T-helper 2 cell treated with Interferon-gamma antibody and Interleukin-4, amounts not matched to agents 100 ng/mL and 5 ng/mL, for 36 hours (primary cell): ENCODE measurements around the gene APOBEC3A. TPM values are rescaled to one million over a fixed set of nuclear protein-coding genes. Genes with fewer than 3 reads are reported as not detected.
"Not testable (repeated sequence)": the region's sequence is repeated elsewhere in the genome, so short reads cannot be mapped to it uniquely, and the experiment has no call there.

Source experiments
- intact Hi-C: fragments of 100-400 bp; cut with micrococcal nuclease; formaldehyde crosslinking; loops from one replicate; pipeline ENCODE4 v1.15.1; 2023
- total RNA-seq: library from RNA; stranded (reverse); gene quantifications from 2 replicates; pipeline ENCODE4 v1.2.3, GENCODE V29; 2022

APOBEC3A gene
- total RNA-seq, 1 donor from 2014 or later: not detected

DNA sequence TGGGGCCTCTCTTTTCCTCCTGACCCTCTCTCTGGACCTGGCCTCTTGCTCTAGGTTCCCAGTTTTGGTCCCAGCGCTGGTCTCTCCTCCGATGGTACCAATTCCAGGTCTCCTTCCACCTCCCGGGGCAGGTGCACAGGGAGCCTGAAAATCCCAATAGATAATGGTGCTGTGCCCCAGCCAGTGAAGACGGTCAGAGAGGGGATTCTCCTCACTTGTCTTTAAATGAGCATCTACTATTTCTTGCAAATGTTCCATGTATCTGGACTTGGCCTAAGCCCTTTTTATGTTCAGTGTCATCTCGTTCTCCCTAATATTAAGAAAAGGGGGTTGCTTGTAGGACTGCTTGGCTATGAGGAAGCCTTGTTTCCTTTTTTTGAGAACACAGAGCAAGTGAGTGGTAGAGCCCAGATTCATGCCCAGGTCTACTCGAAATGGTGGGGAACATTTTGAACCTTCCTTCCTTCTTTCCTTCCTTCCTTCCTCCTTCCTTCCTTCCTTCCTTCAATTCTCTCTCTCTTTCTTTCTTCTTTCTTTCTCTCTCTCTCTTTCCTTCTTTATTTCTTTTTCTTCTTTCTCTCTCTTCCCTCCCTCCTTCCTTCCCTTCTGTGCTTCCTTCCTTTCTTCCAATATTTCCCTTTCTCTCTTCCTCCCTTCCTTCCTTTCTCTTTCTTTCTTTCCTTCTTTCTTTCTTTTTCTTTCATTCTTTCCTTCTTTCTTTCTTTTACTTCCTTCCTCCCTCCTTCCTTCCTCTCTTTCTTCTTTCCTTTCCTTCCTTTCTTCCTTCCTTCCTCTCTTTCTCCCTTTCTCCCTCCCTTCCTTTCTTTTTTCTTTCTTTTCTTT, 620 bp downstream of the APOBEC3A start:
- intact Hi-C loops: no loop called here

DNA sequence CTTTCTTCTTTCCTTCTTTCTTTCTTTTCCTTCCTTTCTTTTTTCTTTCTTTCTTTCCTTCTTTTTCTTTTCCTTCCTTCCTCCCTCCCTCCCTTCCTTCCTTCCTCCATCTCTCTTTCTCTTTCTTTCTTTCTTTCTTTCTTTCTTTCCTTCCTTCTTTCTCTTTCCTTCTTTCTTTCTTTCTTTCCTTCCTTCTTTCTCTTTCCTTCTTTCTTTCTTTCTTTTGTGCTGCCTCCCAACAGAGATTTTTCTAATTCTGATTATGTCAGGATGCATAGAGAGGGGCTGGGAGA, 1.2 kb downstream of the APOBEC3A start:
- intact Hi-C loops: not testable (repeated sequence)

DNA sequence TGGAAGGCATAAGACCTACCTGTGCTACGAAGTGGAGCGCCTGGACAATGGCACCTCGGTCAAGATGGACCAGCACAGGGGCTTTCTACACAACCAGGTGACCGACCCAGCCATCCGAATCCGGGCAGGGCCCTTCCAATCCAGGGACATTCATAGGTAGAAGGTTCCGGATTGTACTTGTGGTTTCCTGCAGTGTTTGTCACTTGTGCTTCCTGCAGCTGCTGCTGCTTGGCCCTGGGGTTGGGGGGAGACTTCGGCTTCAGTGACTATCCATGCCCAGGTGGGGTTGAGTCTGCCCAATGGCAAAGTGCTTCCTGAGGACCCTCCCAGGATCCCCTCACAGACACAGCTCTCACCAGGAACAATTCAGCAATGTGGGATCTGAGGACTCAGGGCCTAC, 2.2 kb downstream of the APOBEC3A start:
- intact Hi-C loops: no loop called here

DNA sequence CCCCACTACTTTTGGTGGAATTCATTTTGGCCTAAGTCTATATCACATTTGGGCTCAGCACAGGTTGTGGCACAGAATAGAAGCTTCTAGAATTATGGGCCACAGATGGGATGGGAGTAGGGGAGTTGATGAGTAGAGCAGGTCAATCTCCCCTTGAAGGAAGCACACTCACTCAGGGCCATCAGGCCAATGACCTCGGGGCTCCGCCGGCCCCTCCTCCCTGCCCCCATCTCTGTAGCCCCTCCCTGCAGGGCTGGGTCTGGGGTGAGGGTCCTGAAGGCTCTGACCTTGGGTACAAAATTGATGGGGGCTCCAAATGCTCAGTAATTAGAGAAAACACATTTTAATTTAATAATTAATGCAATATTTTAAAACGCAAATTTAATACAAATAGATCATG, 3.3 kb downstream of the APOBEC3A start:
- intact Hi-C loops: not testable (repeated sequence)

DNA sequence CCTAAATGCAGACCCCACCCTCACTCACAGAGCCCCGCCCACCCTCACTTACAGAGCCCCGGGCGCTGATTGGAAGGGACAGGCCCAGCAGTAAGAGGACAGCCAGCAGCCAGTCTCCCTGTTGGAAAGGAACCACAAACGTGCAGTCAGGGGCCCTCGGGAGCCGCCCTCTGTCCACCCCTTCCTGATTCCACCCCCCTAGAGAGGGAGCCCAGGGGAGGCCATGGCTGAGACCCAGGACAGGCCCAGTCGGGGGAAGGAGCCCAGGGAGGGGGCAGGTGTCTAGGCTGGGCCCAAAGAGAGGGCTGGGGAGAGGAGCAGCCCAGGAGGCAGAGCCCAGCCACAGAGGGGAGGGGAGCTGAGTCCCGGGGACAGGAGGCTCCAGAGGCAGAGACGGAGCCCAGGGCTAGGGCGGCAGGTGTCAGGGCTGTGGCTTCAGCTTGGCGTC, 5.9 kb downstream of the APOBEC3A start:
- intact Hi-C loops: not testable (repeated sequence)

GRCh38 chr22:38963872-38964271, 6.5 kb downstream of the APOBEC3A start:
- intact Hi-C loops: no loop called here

DNA sequence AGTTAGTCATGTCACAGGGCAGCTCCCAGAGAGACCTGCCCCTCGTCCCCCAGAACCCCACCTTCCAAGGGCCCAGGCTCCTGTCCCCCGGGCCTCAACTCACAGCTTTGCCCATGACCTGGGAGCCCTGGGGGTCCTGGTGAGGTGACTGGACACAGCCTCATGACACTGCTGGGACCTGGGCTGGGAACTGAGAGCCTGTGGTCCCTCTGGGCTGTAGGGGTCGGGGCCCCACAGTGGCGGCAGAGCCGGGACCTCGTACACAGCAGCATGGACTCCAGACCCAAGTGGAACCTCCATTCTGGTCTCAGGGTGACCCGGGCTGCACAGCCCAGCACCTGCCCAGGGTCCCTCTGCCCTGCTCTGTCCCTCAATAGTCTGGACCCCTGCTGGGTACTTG, 6.9 kb downstream of the APOBEC3A start:
- intact Hi-C loops: no loop called here

DNA sequence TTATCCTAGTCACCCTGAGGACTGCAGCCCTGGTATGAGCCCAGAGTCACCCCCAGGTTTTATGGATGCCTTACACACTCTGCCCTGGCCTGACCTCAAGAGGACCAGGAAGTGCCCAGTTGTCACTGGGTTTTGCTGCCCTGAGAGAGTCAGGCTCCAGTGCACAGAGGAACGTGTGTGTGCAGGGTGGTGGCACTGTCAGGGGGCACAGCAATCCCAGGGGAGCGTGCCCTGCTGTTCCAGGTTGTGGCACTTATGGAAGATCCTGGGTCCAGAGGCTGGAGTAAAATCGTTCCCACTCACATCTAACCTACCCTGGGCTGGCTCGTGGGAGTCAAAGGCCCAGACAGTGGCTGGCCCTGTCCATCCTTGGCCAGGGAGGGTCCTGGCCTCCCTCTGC, 7.6 kb downstream of the APOBEC3A start:
- intact Hi-C loops: no loop called here

DNA sequence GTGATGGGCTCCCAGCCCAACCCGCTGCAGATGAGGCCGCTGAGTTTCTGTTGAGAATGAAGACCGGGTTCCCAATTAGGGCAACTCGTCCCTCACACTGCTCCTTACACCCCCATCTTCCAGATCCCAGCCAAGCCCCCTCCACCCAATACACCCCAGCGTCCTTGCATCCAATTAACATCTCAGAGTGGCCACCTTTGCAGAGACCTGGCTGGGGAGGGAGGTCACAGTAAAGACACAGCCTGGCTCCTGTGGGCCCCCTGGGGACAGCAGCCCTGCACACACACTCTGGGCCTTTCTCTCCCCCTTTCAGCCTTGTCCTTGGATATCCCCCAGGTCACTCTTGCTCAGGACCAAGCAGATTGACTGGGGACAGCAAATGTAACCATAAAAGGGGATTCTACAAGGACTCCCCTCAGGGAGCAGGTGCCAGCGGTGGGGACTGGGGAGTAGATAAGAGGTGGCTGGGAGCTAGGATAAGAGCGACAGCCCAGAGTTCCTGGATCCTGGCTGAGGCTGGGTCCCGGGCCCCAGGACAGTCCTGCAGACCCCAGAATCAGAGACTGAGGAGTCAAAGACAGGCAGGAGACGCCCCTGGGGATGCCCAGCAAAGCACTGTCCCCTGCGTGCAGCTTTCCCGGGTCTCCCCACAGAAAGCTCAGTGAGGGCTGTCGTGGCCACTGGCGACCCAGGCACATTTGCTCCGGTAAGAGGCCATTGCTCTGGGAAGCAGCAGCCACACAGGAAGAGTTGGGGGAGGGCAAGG, 8.4 kb downstream of the APOBEC3A start:
- intact Hi-C loops: no loop called here

GRCh38 chr22:38966380-38966702, 8.9 kb downstream of the APOBEC3A start:
- intact Hi-C loops: no loop called here

- intact Hi-C loops: no loop called here
Measured at GRCh38 chr22:38966942-38967341, 9.5 kb downstream of the APOBEC3A start.

DNA sequence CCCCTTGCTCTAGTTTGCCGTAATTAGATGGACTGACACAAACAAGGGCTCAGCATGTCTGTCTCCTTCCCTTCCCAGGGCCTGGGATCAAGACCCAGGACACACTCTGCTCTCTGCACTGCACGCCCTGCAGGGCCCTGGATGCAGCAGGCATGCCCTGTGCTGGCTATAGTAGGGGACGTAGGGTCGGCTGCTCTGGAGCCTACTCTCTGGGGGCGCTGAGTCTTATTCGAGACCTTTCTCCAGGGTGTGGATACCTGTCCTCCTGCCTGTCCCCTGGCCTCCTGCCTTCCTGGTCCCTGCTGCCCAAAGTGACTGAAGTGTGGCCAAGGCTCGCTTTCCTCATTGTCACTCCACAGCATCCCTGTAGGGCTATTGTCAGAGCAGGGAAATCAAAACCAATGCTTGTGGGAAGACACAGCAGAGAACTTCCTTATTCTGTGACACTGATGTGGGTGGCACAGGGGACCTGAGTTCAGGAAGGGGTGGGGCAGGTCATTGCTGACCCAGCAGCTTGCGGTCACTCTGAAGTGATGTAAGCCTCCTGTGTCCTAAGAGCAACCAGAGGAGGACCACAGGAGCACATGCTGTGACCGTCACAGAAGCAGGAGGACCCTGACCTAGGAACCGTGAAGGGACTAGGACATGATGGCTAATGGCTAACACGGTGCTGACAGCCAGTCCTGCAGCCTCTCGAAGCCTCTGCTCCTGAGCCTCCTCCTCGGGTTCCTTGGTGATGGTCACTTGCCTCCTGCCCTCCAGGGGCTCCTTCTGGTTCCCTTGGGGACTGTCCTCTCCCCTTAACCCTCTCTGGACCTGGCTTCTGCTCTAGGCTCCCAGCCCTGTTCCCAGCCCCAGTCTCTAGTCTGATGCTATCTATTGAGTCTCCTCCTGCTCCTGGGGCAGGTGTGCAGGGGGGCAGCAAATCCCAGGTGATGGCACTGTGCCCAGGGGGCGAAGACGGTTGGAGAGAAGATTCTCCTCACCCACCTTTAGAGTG, 10.3 kb downstream of the APOBEC3A start:
- intact Hi-C loops: no loop called here

- intact Hi-C loops: no loop called here
Measured at GRCh38 chr22:38968801-38969200, 11.4 kb downstream of the APOBEC3A start.

DNA sequence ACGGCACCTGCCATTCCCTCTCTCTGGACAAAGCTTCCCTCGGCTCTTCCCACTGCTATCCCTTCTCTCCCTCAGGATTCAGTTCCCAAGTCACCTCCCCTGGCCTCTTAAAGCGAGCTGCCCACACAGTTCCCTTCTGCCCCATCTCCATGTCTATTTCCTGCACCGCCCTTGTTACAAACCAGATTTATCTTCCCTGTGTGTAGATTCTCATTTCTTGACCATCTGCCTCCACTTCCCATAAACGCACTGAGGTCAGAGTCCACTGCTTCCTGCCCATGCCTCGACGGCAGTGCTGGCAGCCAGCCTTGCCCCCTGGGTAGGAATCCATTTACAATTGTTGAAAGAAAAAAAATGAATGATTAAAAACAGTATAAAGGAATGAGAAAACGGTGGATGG, 13.1 kb downstream of the APOBEC3A start:
- intact Hi-C loops: no loop called here

DNA sequence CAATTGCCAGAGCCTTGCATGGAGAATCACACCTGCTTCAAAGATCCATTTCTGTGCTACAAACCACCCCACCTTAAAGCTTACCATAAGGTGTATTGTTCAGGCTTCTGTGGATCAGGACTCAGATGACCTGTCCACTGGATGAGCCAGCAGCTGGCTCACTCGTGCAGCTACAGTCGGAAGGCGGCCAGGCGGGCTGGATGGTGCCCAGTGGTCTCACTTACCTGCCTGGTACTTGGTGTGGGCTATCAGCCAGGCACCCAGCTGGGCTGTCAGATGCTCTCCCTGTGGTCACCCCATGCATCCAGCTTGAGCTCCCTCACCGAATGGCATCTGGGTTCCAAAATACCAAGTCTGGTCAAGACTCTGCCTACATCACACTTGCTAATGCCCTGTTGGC, 13.8 kb downstream of the APOBEC3A start:
- intact Hi-C loops: no loop called here

DNA sequence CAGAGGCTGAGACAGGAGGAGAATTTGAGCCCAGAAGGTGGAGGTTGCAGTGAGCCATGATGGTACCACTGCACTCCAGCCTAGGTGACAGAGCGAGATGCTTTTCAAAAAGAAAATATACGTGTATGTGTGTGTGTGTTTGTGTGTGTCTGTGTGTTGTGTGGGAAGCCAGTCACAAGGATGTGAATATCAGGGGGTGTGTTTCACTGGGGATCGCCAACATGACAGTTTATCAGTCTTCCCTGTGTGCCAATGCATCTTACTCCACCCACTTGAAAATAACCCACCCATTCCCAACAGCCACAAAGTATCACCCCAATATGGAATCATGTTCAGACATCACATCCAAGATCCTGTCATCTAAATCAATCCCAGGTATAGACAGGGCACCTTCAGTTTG, 14.4 kb downstream of the APOBEC3A start:
- intact Hi-C loops: no loop called here

- intact Hi-C loops: no loop called here
Measured at GRCh38 chr22:38972558-38972957, 15.1 kb downstream of the APOBEC3A start.

- intact Hi-C loops: loop anchor here (1.0 kb wide), 1 partner anchor 30 kb away; no protein-coding TSS in a partner anchor
Measured at GRCh38 chr22:38973289-38974169, 16.1 kb downstream of the APOBEC3A start.

GRCh38 chr22:38974170-38974825, 16.9 kb downstream of the APOBEC3A start:
- intact Hi-C loops: no loop called here

DNA sequence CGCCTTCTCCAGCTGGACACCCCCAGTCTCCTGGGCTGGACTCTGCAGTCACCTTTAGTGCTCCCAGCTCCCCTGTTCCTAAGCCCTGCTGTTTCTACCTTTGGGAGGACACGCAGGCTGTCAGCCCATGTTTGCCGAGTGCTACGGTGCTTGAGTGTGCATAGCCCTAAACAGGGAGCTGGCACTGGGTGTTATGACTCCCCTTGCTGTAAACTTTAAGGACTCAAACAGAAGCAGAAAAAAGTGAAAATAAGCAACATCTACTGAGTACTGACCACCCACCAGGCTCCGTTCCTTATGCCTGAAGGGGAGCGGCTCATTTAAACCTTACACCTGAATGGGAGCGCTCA, 17.4 kb downstream of the APOBEC3A start:
- intact Hi-C loops: no loop called here
